GM19463 (cell line): ENCODE results near the gene OR4F6.

Source experiments
- ATAC-seq: cut with Tn5 transposase; IDR thresholded peaks from one replicate; pipeline ENCODE4 v1.9.1; 2021; ENCODE audit warnings: mild to moderate bottlenecking, moderate library complexity; ENCODE audit not compliant: unreplicated experiment

The OR4F6 gene

DNA sequence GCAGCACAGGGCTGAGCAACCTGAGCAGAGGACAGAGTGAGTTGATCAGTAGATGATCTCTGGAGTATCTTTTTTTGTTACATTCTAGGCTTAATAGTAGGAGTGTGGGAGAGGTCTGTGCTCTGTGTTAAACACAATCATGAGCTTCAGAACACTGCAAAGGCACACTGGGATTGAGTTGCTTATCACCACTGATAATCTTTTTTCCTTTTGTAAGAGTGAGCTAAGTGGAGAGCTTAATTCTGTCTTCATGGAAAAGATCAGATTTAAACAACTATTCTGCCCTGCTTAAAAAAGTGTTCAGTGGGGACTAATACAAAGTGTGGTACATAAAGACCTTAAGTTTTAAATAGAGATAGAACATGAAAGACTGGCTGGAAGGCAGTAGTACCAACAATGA, 1.1 kb downstream of the OR4F6 start:
- no peak for ATAC-seq

DNA sequence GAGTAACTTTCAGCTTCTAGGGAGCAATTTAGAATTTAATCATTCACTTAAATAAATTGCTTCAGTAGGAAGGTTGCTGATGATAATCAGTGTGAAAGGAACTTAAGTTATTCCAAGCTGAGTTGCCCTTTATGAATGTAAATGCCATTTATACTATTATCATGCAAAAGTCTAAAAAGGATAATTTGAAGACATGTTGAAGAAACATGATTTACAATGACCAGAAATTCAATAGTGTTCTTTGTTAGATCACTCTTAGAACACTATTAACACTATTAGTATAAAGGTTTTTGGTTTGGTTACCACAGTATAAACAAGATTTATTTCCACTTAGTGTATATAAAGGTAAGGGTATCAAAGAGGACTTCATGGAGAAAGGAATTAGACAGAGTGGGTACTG, 1.6 kb downstream of the OR4F6 start:
- ATAC-seq: no peak

DNA sequence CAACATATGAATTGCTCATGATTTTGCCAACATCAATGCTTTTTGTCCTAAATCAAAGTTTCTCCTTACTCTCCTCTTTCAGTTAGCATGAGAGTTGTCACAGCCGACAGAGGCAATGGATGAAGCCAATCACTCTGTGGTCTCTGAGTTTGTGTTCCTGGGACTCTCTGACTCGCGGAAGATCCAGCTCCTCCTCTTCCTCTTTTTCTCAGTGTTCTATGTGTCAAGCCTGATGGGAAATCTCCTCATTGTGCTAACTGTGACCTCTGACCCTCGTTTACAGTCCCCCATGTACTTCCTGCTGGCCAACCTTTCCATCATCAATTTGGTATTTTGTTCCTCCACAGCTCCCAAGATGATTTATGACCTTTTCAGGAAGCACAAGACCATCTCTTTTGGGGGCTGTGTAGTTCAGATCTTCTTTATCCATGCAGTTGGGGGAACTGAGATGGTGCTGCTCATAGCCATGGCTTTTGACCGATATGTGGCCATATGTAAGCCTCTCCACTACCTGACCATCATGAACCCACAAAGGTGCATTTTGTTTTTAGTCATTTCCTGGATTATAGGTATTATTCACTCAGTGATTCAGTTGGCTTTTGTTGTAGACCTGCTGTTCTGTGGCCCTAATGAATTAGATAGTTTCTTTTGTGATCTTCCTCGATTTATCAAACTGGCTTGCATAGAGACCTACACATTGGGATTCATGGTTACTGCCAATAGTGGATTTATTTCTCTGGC, 2.5 kb downstream of the OR4F6 start:
- ATAC-seq: no peak

DNA sequence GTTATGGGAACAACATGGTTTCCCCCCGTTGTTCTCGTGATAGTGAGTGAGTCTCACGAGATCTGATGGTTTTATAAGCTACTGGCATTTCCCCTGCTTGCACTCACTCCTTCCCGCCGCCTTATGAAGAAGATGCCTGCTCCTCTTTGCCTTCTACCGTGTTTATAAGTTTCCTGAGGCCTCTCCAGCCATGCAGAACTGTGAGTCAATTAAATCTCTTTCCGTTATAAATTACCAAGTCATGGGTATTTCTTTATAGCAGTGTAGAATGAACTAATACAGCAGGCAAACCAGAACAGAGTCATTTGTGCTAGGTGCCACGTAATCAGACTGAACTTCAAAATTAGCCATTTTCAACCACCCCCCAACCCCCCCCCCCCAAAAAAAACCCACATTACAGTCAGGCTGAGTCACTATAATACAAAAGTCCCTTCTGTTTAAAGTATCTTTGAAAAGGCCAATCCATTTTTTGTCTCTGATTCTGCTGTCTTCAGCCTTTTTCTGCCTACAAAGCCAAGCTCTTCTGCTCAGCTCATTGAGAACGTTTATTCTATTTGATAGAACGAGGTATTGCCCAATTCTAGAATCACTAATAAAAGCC, 4.1 kb downstream of the OR4F6 start:
- no peak for ATAC-seq

DNA sequence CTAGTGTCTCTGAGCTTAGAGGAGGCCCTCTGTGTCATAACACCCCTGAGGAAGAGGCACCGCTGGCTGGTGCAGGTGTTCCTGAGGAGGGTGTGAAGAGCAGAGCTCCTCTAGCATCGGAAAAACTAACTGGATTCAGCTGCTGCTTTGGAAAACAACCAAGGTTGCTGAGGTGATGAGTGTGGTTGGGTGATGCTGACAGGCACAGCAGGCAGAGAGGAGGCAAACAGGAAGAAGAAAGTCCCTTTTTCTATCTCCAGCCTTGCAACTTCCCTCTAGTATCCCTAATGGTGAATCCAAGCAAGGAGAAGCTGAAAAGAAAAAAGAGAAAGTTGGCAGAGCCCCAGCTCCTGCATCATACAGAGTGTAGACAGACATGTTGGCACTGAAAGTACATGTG, 4.9 kb downstream of the OR4F6 start:
- ATAC-seq: no peak

DNA sequence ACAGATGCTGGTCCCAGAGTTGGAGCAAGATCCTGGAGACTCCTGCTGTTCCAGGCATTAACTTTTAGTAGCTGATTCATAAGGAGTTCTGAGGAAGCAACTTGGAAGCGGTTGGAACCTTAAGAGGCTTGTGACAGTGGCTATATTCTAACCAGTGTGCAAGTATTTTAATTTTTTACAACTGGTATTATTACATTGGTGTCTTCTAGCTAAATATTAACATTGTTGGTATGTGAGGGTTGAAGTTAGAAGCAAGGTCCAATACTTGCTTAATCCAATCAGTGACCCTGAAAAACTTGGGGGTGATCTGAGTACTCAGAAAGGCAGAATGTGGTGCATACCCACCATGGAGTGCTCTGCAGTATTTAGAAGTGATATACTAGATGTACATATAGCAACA, 7.1 kb downstream of the OR4F6 start:
- ATAC-seq: no peak

DNA sequence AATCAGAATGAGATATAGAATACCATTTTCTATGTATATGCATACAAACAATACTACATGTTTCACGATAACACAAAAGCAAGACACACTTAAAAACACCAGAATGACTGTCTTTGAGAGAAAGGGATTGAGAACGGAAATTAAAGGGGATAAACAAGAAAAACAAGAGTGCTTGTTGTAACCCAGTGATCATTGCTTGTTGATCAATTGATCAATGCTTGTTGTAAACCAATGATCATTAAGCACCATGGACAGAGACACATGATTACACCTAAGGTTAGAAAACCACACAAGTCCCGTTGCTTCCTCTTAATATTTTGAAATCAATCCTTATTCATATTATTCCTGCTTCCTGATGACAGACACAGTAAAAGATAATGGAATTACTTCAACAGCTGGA, 7.6 kb downstream of the OR4F6 start:
- ATAC-seq: no peak

DNA sequence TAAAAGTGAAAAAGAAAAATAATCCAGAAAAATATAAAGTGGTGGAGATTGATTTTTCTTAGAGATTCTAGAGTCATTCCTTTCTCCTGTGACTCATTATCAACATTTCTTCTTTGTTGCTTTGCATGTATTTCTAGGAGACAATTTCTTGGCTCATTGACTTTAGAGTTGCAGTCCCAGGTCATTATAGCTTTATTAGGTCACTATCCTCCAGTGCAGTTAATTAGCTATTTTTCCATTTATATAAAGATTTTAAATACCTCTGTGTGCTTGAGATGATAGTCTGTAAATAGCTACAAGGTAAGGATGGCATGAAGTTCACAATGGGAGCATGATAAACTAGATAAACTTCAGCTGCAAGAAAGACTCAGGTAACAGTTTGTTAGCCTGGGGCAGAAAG, 8.6 kb downstream of the OR4F6 start, which contains the start of gene OR4F15:
OR4F15 (plus strand) TSS at position 301 of the 400 bp plus-strand sequence. CDS start 5,985 bp downstream, outside the sequence.
- no peak for ATAC-seq

DNA sequence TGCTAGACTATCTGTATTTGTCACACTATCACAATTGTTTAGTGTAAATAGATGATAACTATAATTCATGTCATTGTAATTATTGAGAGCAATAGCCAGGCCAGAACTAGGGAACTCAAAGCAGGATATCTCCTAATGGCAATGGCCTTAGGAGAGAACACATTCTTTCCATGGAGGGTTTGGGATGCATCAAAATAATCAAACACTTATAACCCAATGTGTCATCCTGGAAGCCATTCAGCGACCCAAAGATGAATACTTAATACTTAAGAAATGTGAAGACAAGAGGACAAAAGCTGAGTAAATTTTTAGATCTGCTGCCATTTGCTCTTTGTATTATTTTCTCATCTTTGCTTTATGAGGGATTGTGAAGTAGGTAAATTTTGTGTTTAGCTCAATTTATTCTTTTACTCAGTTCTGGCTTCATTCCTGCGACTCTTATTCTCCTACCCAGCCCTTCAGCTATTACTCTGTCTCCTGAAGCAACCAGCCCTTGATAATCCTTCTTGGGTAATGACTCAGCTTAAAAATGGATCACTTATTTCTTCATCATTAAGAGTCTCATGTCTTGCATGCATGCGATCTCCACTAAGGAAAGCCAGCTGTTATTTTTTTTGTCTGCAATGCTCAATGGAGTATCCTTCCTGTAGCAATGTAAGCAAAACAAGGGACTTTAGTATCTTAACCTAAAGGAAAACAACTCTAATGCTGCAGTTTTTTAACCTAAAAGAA, 10.7 kb downstream of the OR4F6 start:
- no peak for ATAC-seq

DNA sequence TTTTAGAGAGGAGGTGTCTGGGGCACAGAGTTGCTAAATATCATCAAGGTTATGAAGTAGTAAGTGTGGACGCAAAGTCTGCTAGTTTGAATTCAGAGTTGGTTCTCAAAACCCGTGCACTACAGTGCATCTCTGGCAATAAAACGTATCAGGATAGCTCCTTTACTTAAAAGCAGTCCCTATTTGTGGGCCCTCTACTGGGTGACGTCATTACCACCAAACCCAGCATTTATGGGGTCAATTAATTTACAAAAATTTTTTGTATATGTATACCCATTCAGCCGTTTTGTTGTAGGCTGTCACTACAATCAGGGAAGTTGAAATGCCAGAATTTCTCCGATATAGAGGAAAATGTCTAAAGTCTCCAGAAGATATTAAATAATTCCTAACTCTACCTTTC, 17.5 kb downstream of the OR4F6 start:
- no peak for ATAC-seq

DNA sequence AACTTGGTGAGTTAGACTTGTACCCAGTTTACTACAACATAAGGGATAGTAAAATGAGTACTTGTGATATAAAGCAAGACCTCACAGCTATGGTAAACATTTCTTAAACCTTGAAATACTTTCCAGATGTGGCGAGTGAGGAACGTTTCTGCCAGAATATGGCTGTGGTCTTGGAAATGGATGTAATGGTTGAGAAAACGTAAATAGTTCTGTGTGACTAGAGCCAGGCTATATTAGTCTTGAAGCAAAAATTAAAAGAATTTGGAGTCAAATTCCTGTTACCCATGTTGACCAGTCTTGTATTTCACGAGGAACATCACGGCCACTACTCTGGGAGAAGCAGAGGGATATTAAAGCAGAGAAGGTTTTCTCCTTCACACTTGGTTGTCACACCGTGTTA, 23.9 kb downstream of the OR4F6 start:
- no peak for ATAC-seq

DNA sequence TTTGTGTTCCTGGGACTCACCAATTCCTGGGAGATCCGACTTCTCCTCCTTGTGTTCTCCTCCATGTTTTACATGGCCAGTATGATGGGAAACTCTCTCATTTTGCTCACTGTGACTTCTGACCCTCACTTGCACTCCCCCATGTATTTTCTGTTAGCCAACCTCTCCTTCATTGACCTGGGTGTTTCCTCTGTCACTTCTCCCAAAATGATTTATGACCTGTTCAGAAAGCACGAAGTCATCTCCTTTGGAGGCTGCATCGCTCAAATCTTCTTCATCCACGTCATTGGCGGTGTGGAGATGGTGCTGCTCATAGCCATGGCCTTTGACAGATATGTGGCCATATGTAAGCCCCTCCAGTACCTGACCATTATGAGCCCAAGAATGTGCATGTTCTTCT, 25.5 kb downstream of the OR4F6 start:
- ATAC-seq: no peak

DNA sequence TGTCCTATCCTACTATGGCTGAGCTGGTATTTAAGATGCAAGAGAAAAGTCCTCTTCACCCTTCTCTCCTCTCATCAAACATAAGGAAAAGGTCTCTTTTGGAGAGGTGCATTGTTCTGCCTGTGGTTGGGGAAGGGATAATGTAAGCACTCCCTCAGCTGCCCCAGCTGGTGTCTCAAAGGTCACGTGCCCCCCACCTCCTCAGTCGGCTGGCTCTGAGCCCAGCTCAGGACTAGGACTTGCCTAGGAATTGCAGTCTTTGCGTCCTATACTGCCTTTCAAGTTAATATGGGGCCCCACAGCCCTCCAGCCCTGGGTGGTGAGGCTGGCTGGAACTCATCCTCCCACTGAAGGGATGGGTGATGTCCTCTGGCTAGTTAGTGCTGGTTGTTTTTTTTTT, 38.3 kb downstream of the OR4F6 start:
- no peak for ATAC-seq

DNA sequence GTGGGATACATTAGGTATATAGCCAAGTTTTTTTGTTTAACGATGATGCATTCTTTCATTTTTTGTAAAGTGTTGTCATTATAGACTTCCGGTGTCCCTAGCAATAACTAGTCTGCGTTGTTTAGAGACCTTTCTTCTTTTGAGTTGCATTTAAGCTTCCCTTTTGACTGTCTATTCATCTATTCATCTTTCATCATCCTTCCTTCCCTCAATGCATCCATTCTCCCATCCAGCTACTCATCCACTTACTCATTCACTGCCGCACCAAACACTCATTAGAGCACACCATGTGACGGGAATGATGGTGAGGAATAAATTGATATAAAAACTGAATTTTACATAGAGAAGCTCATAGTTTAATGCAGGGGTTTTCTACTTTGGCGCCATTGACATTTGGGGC, 41.6 kb downstream of the OR4F6 start:
- no peak for ATAC-seq

DNA sequence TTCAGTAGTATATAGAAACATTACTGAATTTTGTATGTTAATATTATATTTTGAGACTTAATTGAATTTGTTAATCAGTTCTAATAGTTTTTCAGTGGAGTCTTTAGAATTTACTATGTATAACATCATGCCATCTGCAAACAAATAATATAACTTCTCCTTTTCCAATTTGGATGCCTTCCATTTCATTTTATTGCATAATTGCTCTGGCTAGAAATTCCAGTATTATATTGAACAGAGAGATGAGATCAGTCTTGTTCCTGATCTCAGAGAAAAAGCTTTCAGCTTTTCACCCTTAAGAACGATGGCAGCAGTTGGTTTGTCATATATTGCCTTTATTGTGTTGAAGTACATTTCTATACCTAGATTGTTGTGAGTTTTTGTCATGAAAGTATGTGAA, 49.0 kb downstream of the OR4F6 start:
- ATAC-seq: no peak
